Measurements from ENCODE around the gene PKD1.

DNA sequence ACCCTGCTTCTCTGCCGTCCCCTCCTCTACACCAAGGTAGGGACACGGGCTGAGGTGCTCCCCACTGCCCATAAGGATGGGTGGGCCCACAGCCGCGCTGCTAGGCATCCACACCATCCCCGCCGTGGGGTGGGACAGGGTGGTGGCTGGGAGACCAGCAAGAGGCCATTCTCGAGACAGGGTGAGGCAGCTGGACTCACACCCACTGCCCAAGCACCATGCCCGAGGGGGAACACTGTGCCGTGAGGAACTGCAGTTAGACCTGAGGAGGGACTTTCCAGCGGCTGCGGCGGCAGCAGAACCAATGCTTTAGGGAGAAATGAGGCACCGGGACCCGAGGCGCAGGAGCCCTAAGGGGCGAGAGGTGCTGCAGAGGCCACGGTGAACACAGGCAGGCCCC, 13.3 kb downstream of the PKD1 start:
- TF ChIP-seq POLR2A (IDR thresholded peaks at IDR 0.05) (no peak), CTCF (IDR thresholded peaks at IDR 0.05) (no peak)
